Stomach (tissue), 9 donors: ENCODE results near the gene SMAD4. TPM values are rescaled to one million over a fixed set of nuclear protein-coding genes. Genes with fewer than 3 reads are reported as not detected.
A peak's percentile ranks its signal among the peaks of the same experiment; 100 is the strongest.

ENCODE experiments used
- DNase-seq, 2 donors: peaks; one replicate each; pipeline versions ENCODE4 v3.0.0 to v3.0.0-alpha.2; 2013 to 2019
- H3K27ac ChIP-seq, 5 donors: fragments of 200-600 bp in 4 of 5; sonication (generic) in 4 of 5; one replicate each; pipeline ENCODE4 v1.5.1; 2013 to 2019; ENCODE audit warnings: mild to moderate bottlenecking in 1 of 5, moderate library complexity in 1 of 5
- H3K27me3 ChIP-seq, 3 donors: fragments of 200-600 bp; sonication (generic); one replicate each; pipeline ENCODE4 v1.5.1; 2017 to 2019; ENCODE audit warnings: mixed run types in 1 of 3
- H3K36me3 ChIP-seq, 4 donors: fragments of 200-600 bp; sonication (generic); 1 replicate in 3 of 4; 2 replicates in 1 of 4; pipeline ENCODE4 v1.5.1; 2016 to 2019
- H3K4me1 ChIP-seq, 4 donors: fragments of 200-600 bp; sonication (generic); one replicate each; pipeline ENCODE4 v1.5.1; 2016 to 2019
- H3K4me3 ChIP-seq, 4 donors: fragments of 200-600 bp; sonication (generic) in 3 of 4; one replicate each; pipeline ENCODE4 v1.5.1; 2016 to 2019; ENCODE audit warnings: mild to moderate bottlenecking in 1 of 4
- H3K9me3 ChIP-seq, 4 donors: fragments of 200-600 bp; sonication (generic); one replicate each; pipeline ENCODE4 v1.5.1; 2016 to 2019
- CTCF ChIP-seq, 7 experiments: fragments of 450-650 bp in 4 of 7; fragments of 200-600 bp in 3 of 7; sonication (generic) in 3 of 7; IDR thresholded peaks; one replicate each; pipeline ENCODE4 v1.5.1; 2016 to 2019; ENCODE audit warnings: antibody characterized with exemption in 7 of 7, control low read depth in 2 of 7, mild to moderate bottlenecking in 1 of 7
- EP300 ChIP-seq: sonication (generic); formaldehyde crosslinking; IDR thresholded peaks from one replicate; pipeline ENCODE4 v1.6.1; 2017; ENCODE audit warnings: antibody characterized with exemption
- POLR2A ChIP-seq, 4 donors: fragments of 450-650 bp; IDR thresholded peaks; one replicate each; pipeline ENCODE4 v1.6.1; 2016; ENCODE audit warnings: antibody characterized with exemption in 4 of 4, control low read depth in 2 of 4, mild to moderate bottlenecking in 1 of 4, moderate library complexity in 1 of 4
- POLR2AphosphoS5 ChIP-seq, 3 donors: sonication (generic); formaldehyde crosslinking; IDR thresholded peaks; one replicate each; pipeline ENCODE4 v1.6.1; 2016; ENCODE audit warnings: antibody characterized with exemption in 3 of 3
- WGBS, 5 donors: extraction: QIAGEN DNeasy Blood & Tissue Kit in 3 of 5; methylation state at CpG; one replicate each; pipeline versions ENCODE4 v1.1.5 to v1.1.7; 2013 to 2018; 5-methylcytosine and 5-hydroxymethylcytosine counted together
- intact Hi-C: fragments of 100-400 bp; cut with DNase I; formaldehyde crosslinking; loops from one replicate; pipeline ENCODE4 v1.15.1; 2023; ENCODE audit warnings: low total_unique reads
- polyA plus RNA-seq, 3 donors: library from polyadenylated mRNA; stranded (reverse); fragments of 200-250 nt; gene quantifications; one replicate each; pipeline ENCODE4 v1.2.3, GENCODE V29; 2013
- total RNA-seq, 5 donors: library from RNA; depleted of rRNA; stranded (reverse); fragments of >200 nt; gene quantifications; one replicate each; pipeline versions ENCODE4 v1.1.0 to v1.2.3, GENCODE V29; 2014 to 2016
- donor health status: healthy with polysubstance abuse.
- donor health status: Bipolar disorder and iron deficiency.
- donor health status: healthy.

The SMAD4 gene
- total and polyA plus RNA-seq, 8 donors: 10.4 to 184 (median 68.1) TPM

- intact Hi-C loops: no loop called here
- no peak for TF ChIP-seq POLR2AphosphoS5 (IDR thresholded peaks at IDR 0.05)
- no peak for TF ChIP-seq EP300
- no peak for TF ChIP-seq CTCF (IDR thresholded peaks at IDR 0.05)
- no peak for TF ChIP-seq POLR2A (IDR thresholded peaks at IDR 0.05)
- H3K4me3 ChIP-seq: no peak overlapping the region
- H3K27me3 ChIP-seq: no peaks in the 10 kb centered on the region
- no peaks in the 10 kb centered on the region for H3K9me3 ChIP-seq
- peaks cover 77 to 100% (median 92%) of the 10 kb centered on the region in 4 donors for H3K4me1 ChIP-seq
- peaks cover 0 to 5% (median 0%) of the 10 kb centered on the region in 4 donors for H3K36me3 ChIP-seq
- DNase-seq: peak in 1 of 2 donors; percentile 21
- no peak overlapping the region for H3K27ac ChIP-seq
- 37 to 50% (median 39%) methylated on average over 8 of the region's 8 CpGs for WGBS, 5 donors
These were observed 9.4 kb downstream of the SMAD4 start for GRCh38 chr18:51039138-51040112.

DNA sequence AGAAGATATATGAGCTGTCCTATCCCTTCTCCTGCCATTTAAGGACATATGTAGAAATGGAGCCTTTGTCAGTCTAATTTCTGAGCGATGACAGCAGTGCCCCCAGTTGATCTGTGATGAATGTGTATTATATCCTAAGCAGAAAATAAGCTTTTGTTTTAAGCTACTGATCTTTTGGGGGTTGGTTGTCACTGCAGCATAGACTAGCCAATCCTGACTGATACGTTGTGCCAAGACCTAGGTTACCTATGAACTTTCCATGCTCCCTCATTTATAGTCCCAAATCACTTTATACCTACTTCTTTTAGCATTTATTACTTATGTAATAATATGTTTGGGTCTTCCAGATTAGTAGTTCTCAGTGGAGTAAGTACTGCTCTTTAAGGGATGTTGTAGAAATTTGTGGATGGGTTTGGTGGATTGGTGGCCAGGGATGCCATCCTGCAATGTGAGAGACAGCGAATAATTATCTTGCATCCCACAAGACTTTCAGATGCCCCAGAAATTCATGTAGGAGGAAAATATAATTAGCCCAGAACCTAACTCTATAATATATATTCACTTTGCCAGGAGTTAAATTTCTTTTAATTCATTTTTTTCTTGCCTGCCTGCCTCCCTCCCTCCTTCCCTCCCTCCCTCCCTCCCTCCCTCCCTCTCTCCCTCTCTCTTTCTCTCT, 11.8 kb downstream of the SMAD4 start:
- intact Hi-C loops: no loop called here
- Histone ChIP-seq H3K4me1 (peaks cover 62 to 100% (median 85%) of the 10 kb centered on the region in 4 donors), H3K9me3 (no peaks in the 10 kb centered on the region), H3K4me3 (no peak overlapping the region), H3K27me3 (no peaks in the 10 kb centered on the region), H3K27ac (no peak overlapping the region), H3K36me3 (peaks cover 0 to 4% (median 0%) of the 10 kb centered on the region in 4 donors)
- TF ChIP-seq CTCF (IDR thresholded peaks at IDR 0.05) (no peak), EP300 (no peak), POLR2AphosphoS5 (IDR thresholded peaks at IDR 0.05) (no peak), POLR2A (IDR thresholded peaks at IDR 0.05) (no peak)
- no peak for DNase-seq
- WGBS, 5 donors: 80 to 99% (median 97%) methylated on average over 3 of the region's 3 CpGs

DNA sequence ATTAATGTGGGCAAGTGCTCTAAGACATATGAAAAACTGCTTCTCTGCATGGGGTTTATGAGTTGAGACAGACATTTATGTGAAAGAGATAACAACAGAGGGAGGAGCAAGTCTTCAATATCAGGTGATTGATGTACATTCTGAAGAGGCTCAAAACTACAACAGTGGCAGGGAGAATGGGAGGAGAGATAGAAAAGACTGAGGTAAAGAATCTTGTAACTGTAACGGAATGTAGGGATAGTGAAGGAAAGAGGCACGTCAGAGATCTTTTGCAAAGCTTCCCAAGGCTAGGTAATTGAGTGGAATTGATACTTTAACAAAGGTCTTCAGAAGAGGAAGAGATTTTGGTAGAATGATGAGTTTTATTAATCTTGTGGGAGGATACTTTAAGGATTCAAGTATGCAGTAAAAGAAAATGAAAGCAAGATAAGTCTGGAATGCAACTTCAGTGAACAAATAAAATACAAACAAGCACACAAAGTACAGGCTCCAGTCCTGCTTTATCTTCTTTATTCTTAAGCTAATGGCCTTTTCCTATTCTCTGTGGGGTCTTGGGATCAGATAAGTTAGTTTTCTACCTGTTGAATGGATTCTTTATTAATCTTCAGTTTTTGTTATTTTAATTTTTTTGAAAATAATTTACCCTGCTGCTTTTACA, 15.0 kb downstream of the SMAD4 start:
- no peak for DNase-seq
- H3K36me3 ChIP-seq: peaks cover 0 to 36% (median 28%) of the 10 kb centered on the region in 4 donors
- H3K4me1 ChIP-seq: peaks cover 32 to 73% (median 57%) of the 10 kb centered on the region in 4 donors
- WGBS, 5 donors: 16 to 41% (median 18%) methylated on average over 2 of the region's 2 CpGs
- TF ChIP-seq CTCF (IDR thresholded peaks at IDR 0.05) (no peak), EP300 (no peak), POLR2A (IDR thresholded peaks at IDR 0.05) (no peak), POLR2AphosphoS5 (IDR thresholded peaks at IDR 0.05) (no peak)
- no peaks in the 10 kb centered on the region for H3K9me3 ChIP-seq
- no peaks in the 10 kb centered on the region for H3K27me3 ChIP-seq
- H3K4me3 ChIP-seq: no peak overlapping the region
- intact Hi-C loops: no loop called here
- H3K27ac ChIP-seq: peak overlapping the region in 2 of 5 donors; percentile 13 to 35

- DNase-seq: no peak
- no peak for TF ChIP-seq CTCF (IDR thresholded peaks at IDR 0.05)
- no peak for TF ChIP-seq POLR2AphosphoS5 (IDR thresholded peaks at IDR 0.05)
- no peak for TF ChIP-seq POLR2A (IDR thresholded peaks at IDR 0.05)
- TF ChIP-seq EP300: no peak
- Histone ChIP-seq H3K4me1 (peaks cover 14 to 63% (median 43%) of the 10 kb centered on the region in 4 donors), H3K27ac (no peak overlapping the region), H3K9me3 (no peaks in the 10 kb centered on the region), H3K36me3 (peaks cover 0 to 49% (median 43%) of the 10 kb centered on the region in 4 donors), H3K4me3 (no peak overlapping the region), H3K27me3 (no peaks in the 10 kb centered on the region)
- intact Hi-C loops: no loop called here
- WGBS, 5 donors: 96 to 100% (median 100%) methylated on average over 1 of the region's 1 CpG
These were observed 18.2 kb downstream of the SMAD4 start for GRCh38 chr18:51048190-51048589.
